ENCODE data around the gene LPAR5. TPM values are rescaled to one million over a fixed set of nuclear protein-coding genes. Genes with fewer than 3 reads are reported as not detected.

LPAR5 gene
- total and polyA plus RNA-seq, 2 of the 8 experiments (the other 6 are each of a cell fraction or from before 2014, with no cell fraction given): 0.22 to 0.24 TPM

- TF ChIP-seq SIN3A (conservative IDR thresholded peaks at IDR 0.05 in 1 of 2, IDR thresholded peaks at IDR 0.05 in 1 of 2; ENCODE audit: low read depth in 1 of 2, low read length in 2 of 2): no peak
- no peak for TF ChIP-seq RAD21 (IDR thresholded peaks at IDR 0.05 in 1 of 2, conservative IDR thresholded peaks at IDR 0.05 in 1 of 2; ENCODE audit: low read depth in 2 of 2, low read length in 2 of 2)
- TF ChIP-seq SIX5 (IDR thresholded peaks at IDR 0.05; ENCODE audit: low read depth, low read length): no peak
- no peak for TF ChIP-seq ATF3 (IDR thresholded peaks at IDR 0.05; ENCODE audit: insufficient read depth, low read depth, low read length)
- TF ChIP-seq USF2 (IDR thresholded peaks at IDR 0.05; ENCODE audit: low read length): no peak
- TF ChIP-seq KDM4A (IDR thresholded peaks at IDR 0.05; ENCODE audit: low read depth, low read length, severe bottlenecking): no peak
- TF ChIP-seq POLR2A (IDR thresholded peaks at IDR 0.05; ENCODE audit: control extremely low read depth in 1 of 2, low read depth in 2 of 2, low read length in 2 of 2): no peak
- TF ChIP-seq CHD2 (IDR thresholded peaks at IDR 0.05; ENCODE audit: low read length): no peak
These were observed 23.1 kb downstream of the LPAR5 start (continued) for GRCh38 chr12:6612652-6613014.

All from H1 (cell line).